HepG2 (cell line): Measurements from ENCODE around the gene CHRD. TPM values are rescaled to one million over a fixed set of nuclear protein-coding genes. Genes with fewer than 3 reads are reported as not detected.

Experiments used
- CBX2 ChIP-seq, 2 experiments: fragments of 200-600 bp in 1 of 2; sonication (generic); formaldehyde crosslinking in 1 of 2; IDR thresholded peaks; 2 replicates each; pipeline versions ENCODE4 v1.7.0 to v1.8.1; 2018 to 2022; ENCODE audit warnings: low read depth in 2 of 2, low read length in 1 of 2, mild to moderate bottlenecking in 1 of 2, missing genetic modification reagents in 1 of 2
- HOXA5 ChIP-seq: sonication (generic); formaldehyde crosslinking; IDR thresholded peaks from 2 replicates; pipeline ENCODE4 v1.4.0; 2020; ENCODE audit warnings: missing genetic modification reagents
- HOXA9 ChIP-seq: sonication (generic); formaldehyde crosslinking; IDR thresholded peaks from 2 replicates; pipeline ENCODE4 v1.8.1; 2022; ENCODE audit warnings: missing genetic modification reagents, mild to moderate bottlenecking, moderate library complexity, borderline replicate concordance
- MAZ ChIP-seq, 2 experiments: sonication (generic) in 1 of 2; formaldehyde crosslinking in 1 of 2; IDR thresholded peaks; 2 replicates each; pipeline versions ENCODE4 v1.5.0 to v1.6.1; 2012 to 2020; ENCODE audit warnings: low read depth in 2 of 2, mild to moderate bottlenecking in 2 of 2, borderline replicate concordance in 1 of 2, improper control_type of control experiment in 1 of 2, low read length in 1 of 2, missing genetic modification reagents in 1 of 2, moderate library complexity in 1 of 2
- MIER2 ChIP-seq: IDR thresholded peaks from 2 replicates; pipeline ENCODE4 v1.6.1; 2016; ENCODE audit warnings: missing biosample characterization, missing genetic modification reagents
- NAIF1 ChIP-seq: sonication (generic); formaldehyde crosslinking; IDR thresholded peaks from 2 replicates; pipeline ENCODE4 v1.5.0; 2020; ENCODE audit warnings: mild to moderate bottlenecking, missing genetic modification reagents, borderline replicate concordance
- RXRB ChIP-seq: IDR thresholded peaks from 2 replicates; pipeline ENCODE4 v1.6.1; 2016; ENCODE audit warnings: borderline replicate concordance, missing genetic modification reagents, missing compliant biosample characterization
- SP2 ChIP-seq: sonication (generic); formaldehyde crosslinking; IDR thresholded peaks from 2 replicates; pipeline ENCODE4 v1.5.1; 2020; ENCODE audit warnings: mild to moderate bottlenecking, missing genetic modification reagents
- SRF ChIP-seq: IDR thresholded peaks from 2 replicates; pipeline ENCODE4 v1.6.1; 2011; ENCODE audit warnings: mild to moderate bottlenecking, low read depth, low read length, moderate library complexity
- XBP1 ChIP-seq: sonication (generic); formaldehyde crosslinking; IDR thresholded peaks from 2 replicates; pipeline ENCODE4 v1.5.0; 2020; ENCODE audit warnings: missing genetic modification reagents
- ZKSCAN1 ChIP-seq: fragments of 150-350 bp; IDR thresholded peaks from 2 replicates; pipeline ENCODE4 v1.6.1; 2014; ENCODE audit warnings: low read length
- ZNF556 ChIP-seq: sonication (generic); formaldehyde crosslinking; IDR thresholded peaks from 2 replicates; pipeline ENCODE4 v1.4.0; 2020; ENCODE audit warnings: mild to moderate bottlenecking, missing genetic modification reagents, borderline replicate concordance
- ZNF567 ChIP-seq: sonication (generic); formaldehyde crosslinking; IDR thresholded peaks from 2 replicates; pipeline ENCODE4 v1.8.1; 2023; ENCODE audit warnings: mild to moderate bottlenecking, missing genetic modification reagents, borderline replicate concordance
- ZNF713 ChIP-seq: sonication (generic); formaldehyde crosslinking; IDR thresholded peaks from 2 replicates; pipeline ENCODE4 v1.4.0; 2020; ENCODE audit warnings: mild to moderate bottlenecking, missing genetic modification reagents
- ZSCAN20 ChIP-seq: sonication (generic); formaldehyde crosslinking; IDR thresholded peaks from 2 replicates; pipeline ENCODE4 v1.4.0; 2020; ENCODE audit warnings: missing genetic modification reagents, mild to moderate bottlenecking, borderline replicate concordance
- polyA plus RNA-seq, 8 experiments: library from polyadenylated mRNA; depleted of rRNA in 3 of 8; stranded (reverse) in 7 of 8; unstranded in 1 of 8; fragments of >200 nt; fragmentation: Illumina TruSeq in 4 of 8; extraction: Trizol in 4 of 8; gene quantifications; 2 replicates each; pipeline versions ENCODE4 v1.2.1 to v1.2.3, GENCODE V29; 2011 to 2016; ENCODE audit warnings: low read depth in 4 of 8, missing spikeins in 1 of 8, mixed read lengths in 1 of 8; ENCODE audit not compliant: insufficient read depth in 1 of 8
- total RNA-seq, 5 experiments: library from RNA; depleted of rRNA; stranded (reverse); fragments of >200 nt; fragmentation: Illumina TruSeq; extraction: Trizol; gene quantifications; 2 replicates each; pipeline ENCODE4 v1.2.3, GENCODE V29; 2016; ENCODE audit warnings: low read depth in 1 of 5
- TF ChIP-seq, protein P1 (sequence below): IDR thresholded peaks from 2 replicates; pipeline ENCODE4 v1.6.1; 2016; ENCODE audit warnings: low read depth, control low read depth
- TF ChIP-seq, protein P2 (sequence below): sonication (generic); formaldehyde crosslinking; IDR thresholded peaks from 2 replicates; pipeline ENCODE4 v1.8.1; 2023; ENCODE audit warnings: mild to moderate bottlenecking, missing genetic modification reagents
- TF ChIP-seq, protein P3 (sequence below): sonication (generic); formaldehyde crosslinking; conservative IDR thresholded peaks from 2 replicates; pipeline ENCODE4 v1.4.0; 2020; ENCODE audit warnings: missing genetic modification reagents
- TF ChIP-seq, protein P4 (sequence below): sonication (generic); formaldehyde crosslinking; conservative IDR thresholded peaks from 2 replicates; pipeline ENCODE4 v1.8.1; 2023; ENCODE audit warnings: missing genetic modification reagents
- TF ChIP-seq, protein P5 (sequence below): sonication (generic); formaldehyde crosslinking; IDR thresholded peaks from 2 replicates; pipeline ENCODE4 v1.4.0; 2020; ENCODE audit warnings: mild to moderate bottlenecking, missing genetic modification reagents

The CHRD gene
- total and polyA plus RNA-seq, 2 of the 13 experiments (the other 11 are each of a cell fraction or from before 2014, with no cell fraction given) = 22.2 to 35.2 TPM

DNA sequence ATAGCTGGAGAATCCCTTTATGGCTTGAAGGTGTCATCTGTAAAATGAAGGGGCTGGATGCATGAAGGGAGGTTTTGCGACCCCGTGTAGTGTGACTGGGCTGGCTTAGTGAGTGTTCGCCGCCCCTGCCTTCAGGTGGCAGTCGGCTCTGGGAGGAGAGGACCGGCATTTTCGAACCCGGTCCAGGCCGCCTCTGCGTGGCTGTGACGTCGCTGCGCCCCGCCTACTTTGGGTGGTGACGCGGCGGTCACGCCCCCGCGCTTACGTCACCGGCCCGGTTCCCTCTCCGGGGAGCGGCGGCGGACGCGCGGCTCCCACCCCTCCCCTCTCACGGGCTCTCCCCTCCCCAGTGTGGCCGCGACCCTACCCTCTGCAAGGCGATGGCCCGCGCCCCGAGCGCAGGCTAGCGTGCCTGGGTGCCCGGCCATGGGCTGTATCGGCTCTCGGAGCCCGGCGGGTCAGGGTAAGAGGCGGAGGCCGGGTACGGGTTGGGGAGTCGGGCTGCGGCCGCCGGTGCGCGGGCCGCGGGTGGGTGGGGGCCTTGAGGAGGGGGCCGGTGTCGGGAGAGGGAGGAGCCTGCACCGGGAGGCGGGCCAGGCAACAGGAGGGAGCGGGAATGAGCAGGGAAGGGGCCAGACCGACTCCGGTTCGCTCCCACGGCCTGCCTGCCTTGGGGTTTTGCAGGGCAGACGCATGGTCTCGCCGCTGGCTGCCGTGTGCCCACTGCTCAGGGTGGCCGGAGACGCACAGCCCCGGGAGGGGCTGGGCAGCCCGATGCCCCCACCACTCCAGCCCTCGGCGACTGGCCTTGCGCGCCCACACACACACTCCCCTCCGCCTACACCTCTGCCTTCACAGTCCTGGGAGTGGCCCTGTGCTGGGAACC is 44.0 kb upstream of the CHRD start (continued):
- TF ChIP-seq, protein P1, sequence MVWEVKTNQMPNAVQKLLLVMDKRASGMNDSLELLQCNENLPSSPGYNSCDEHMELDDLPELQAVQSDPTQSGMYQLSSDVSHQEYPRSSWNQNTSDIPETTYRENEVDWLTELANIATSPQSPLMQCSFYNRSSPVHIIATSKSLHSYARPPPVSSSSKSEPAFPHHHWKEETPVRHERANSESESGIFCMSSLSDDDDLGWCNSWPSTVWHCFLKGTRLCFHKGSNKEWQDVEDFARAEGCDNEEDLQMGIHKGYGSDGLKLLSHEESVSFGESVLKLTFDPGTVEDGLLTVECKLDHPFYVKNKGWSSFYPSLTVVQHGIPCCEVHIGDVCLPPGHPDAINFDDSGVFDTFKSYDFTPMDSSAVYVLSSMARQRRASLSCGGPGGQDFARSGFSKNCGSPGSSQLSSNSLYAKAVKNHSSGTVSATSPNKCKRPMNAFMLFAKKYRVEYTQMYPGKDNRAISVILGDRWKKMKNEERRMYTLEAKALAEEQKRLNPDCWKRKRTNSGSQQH (CRISPR knock-in tag) = peak; percentile 77; the same call in 1 of the 2 replicates
- TF ChIP-seq CBX2 (IDR thresholded peaks at IDR 0.05; ENCODE audit: low read depth, low read length) = no peak
- no peak for TF ChIP-seq CBX2 (CRISPR knock-in tag; IDR thresholded peaks at IDR 0.05; ENCODE audit: low read depth)
- TF ChIP-seq ZNF713 = no peak
- TF ChIP-seq ZKSCAN1 = no peak
- TF ChIP-seq, protein P2, sequence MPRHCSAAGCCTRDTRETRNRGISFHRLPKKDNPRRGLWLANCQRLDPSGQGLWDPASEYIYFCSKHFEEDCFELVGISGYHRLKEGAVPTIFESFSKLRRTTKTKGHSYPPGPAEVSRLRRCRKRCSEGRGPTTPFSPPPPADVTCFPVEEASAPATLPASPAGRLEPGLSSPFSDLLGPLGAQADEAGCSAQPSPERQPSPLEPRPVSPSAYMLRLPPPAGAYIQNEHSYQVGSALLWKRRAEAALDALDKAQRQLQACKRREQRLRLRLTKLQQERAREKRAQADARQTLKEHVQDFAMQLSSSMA = peak; percentile 89; the same call in 1 of the 2 replicates
- TF ChIP-seq MAZ (IDR thresholded peaks at IDR 0.05; ENCODE audit: borderline replicate concordance, low read depth, low read length) = 0 out of 2 replicates have a peak, but pooled peaks have one; percentile 4
- TF ChIP-seq MAZ (CRISPR knock-in tag; IDR thresholded peaks at IDR 0.05; ENCODE audit: low read depth) = peak; percentile 92
- TF ChIP-seq SRF = no peak
- TF ChIP-seq ZNF556 (CRISPR knock-in tag) = 0 out of 2 replicates have a peak, but pooled peaks have one; percentile 12
- no peak for TF ChIP-seq ZSCAN20 (CRISPR knock-in tag)
- TF ChIP-seq MIER2 (CRISPR knock-in tag) = no peak
- no peak for TF ChIP-seq HOXA5 (CRISPR knock-in tag)
- no peak for TF ChIP-seq HOXA9 (CRISPR knock-in tag)
- TF ChIP-seq XBP1 (CRISPR knock-in tag) = no peak
- peak; percentile 58; the same call in 1 of the 2 replicates for TF ChIP-seq ZNF567 (CRISPR knock-in tag)
- TF ChIP-seq, protein P3, sequence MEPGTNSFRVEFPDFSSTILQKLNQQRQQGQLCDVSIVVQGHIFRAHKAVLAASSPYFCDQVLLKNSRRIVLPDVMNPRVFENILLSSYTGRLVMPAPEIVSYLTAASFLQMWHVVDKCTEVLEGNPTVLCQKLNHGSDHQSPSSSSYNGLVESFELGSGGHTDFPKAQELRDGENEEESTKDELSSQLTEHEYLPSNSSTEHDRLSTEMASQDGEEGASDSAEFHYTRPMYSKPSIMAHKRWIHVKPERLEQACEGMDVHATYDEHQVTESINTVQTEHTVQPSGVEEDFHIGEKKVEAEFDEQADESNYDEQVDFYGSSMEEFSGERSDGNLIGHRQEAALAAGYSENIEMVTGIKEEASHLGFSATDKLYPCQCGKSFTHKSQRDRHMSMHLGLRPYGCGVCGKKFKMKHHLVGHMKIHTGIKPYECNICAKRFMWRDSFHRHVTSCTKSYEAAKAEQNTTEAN = no peak
- TF ChIP-seq, protein P4, sequence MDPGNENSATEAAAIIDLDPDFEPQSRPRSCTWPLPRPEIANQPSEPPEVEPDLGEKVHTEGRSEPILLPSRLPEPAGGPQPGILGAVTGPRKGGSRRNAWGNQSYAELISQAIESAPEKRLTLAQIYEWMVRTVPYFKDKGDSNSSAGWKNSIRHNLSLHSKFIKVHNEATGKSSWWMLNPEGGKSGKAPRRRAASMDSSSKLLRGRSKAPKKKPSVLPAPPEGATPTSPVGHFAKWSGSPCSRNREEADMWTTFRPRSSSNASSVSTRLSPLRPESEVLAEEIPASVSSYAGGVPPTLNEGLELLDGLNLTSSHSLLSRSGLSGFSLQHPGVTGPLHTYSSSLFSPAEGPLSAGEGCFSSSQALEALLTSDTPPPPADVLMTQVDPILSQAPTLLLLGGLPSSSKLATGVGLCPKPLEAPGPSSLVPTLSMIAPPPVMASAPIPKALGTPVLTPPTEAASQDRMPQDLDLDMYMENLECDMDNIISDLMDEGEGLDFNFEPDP = no peak
- TF ChIP-seq SP2 (CRISPR knock-in tag) = no peak
- TF ChIP-seq, protein P5, sequence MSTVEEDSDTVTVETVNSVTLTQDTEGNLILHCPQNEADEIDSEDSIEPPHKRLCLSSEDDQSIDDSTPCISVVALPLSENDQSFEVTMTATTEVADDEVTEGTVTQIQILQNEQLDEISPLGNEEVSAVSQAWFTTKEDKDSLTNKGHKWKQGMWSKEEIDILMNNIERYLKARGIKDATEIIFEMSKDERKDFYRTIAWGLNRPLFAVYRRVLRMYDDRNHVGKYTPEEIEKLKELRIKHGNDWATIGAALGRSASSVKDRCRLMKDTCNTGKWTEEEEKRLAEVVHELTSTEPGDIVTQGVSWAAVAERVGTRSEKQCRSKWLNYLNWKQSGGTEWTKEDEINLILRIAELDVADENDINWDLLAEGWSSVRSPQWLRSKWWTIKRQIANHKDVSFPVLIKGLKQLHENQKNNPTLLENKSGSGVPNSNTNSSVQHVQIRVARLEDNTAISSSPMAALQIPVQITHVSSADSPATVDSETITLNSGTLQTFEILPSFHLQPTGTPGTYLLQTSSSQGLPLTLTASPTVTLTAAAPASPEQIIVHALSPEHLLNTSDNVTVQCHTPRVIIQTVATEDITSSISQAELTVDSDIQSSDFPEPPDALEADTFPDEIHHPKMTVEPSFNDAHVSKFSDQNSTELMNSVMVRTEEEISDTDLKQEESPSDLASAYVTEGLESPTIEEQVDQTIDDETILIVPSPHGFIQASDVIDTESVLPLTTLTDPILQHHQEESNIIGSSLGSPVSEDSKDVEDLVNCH = no peak
- TF ChIP-seq RXRB = 0 out of 2 replicates have a peak, but pooled peaks have one; percentile 35
- TF ChIP-seq NAIF1 = no peak
